ENCODE data around the gene CLPSL1.

DNA sequence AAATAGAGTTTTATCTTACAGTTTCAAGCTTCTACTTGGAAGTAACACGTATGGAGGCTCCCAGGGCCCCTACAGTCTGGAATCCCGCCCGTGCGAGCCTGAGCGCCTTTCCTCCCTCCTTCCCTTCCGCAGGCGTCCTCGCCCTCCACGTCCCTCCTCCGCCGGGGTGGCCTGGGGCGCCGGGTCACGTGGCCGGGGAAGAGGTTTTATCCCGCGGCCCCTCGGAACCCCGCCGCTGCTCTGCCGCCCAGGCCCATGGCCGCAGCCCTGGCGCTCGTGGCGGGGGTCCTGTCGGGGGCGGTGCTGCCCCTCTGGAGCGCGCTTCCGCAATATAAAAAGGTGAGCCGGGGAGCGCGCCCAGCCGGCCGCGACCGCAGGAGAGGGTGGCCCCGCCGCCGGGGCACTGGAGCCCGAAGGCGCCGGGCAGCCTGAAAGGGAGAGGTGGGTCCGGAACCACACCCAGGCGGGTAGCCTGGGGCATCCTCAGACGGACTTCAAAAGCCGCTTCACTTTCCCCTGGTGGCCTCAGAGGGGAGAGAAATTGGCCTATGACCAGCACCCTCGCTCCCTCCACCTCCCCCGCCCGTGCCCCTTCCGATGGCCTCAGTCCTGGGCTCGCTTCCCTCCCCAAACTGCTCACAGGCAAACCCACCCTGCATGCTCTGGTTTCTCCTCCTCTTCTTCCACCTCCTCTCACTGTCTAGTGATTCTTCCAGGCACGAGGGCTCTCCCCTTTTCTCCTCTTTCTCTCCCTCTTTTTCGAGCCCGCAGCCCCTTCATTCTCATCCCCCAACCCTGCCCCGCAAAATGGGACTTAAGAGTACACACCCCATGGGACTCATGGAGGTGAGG, 4.2 kb upstream of the CLPSL1 start, which contains the start of gene CLPSL2:
- no peak for TF ChIP-seq SUZ12 (IDR thresholded peaks at IDR 0.05; ENCODE audit: extremely low read depth, insufficient read depth, insufficient read length)
- TF ChIP-seq YY1 (IDR thresholded peaks at IDR 0.05; ENCODE audit: insufficient read depth, insufficient read length): no peak
- no peak for TF ChIP-seq ZNF274 (IDR thresholded peaks at IDR 0.05; ENCODE audit: low read depth, low read length)

Data from NT2/D1 (cell line).